H9 (cell line): Measurements from ENCODE around the gene CCDC28A. TPM values are rescaled to one million over a fixed set of nuclear protein-coding genes. Genes with fewer than 3 reads are reported as not detected.

Experiments
- DNase-seq: peaks from one replicate; pipeline ENCODE4 v3.0.0-alpha.2; 2017
- H2AFZ ChIP-seq: one replicate; pipeline ENCODE4 v1.6.1; 2013; ENCODE audit warnings: mild to moderate bottlenecking, low read length, control low read depth, moderate library complexity
- H2AK5ac ChIP-seq: 2 replicates; pipeline ENCODE4 v1.6.1; 2013; ENCODE audit warnings: low read length, control low read depth, mixed read lengths; ENCODE audit not compliant: insufficient read length
- H2BK120ac ChIP-seq: one replicate; pipeline ENCODE4 v1.6.1; 2013; ENCODE audit warnings: low read depth, mild to moderate bottlenecking, low read length, control low read depth, inconsistent platforms; ENCODE audit not compliant: poor library complexity, severe bottlenecking
- H2BK12ac ChIP-seq: 2 replicates; pipeline ENCODE4 v1.6.1; 2013; ENCODE audit warnings: low read length, control low read depth, mixed read lengths, low read depth; ENCODE audit not compliant: insufficient read length
- H2BK15ac ChIP-seq: 2 replicates; pipeline ENCODE4 v1.6.1; 2013; ENCODE audit warnings: low read depth, low read length, control low read depth
- H2BK20ac ChIP-seq: one replicate; pipeline ENCODE4 v1.6.1; 2013; ENCODE audit warnings: low read depth, mild to moderate bottlenecking, low read length, control low read depth, inconsistent platforms; ENCODE audit not compliant: poor library complexity, severe bottlenecking
- H2BK5ac ChIP-seq: 2 replicates; pipeline ENCODE4 v1.6.1; 2013; ENCODE audit warnings: low read length, control low read depth, mixed read lengths; ENCODE audit not compliant: insufficient read length
- H3K14ac ChIP-seq: 2 replicates; pipeline ENCODE4 v1.6.1; 2013; ENCODE audit warnings: low read length, control low read depth; ENCODE audit not compliant: insufficient read depth
- H3K18ac ChIP-seq: 2 replicates; pipeline ENCODE4 v1.6.1; 2013; ENCODE audit warnings: low read depth, mild to moderate bottlenecking, mixed read lengths, low read length, control low read depth; ENCODE audit not compliant: insufficient read length
- H3K23ac ChIP-seq: 2 replicates; pipeline ENCODE4 v1.6.1; 2013; ENCODE audit warnings: low read length, control low read depth, mixed read lengths, low read depth; ENCODE audit not compliant: insufficient read length
- H3K23me2 ChIP-seq: 2 replicates; pipeline ENCODE4 v1.6.1; 2013; ENCODE audit warnings: low read depth, mild to moderate bottlenecking, mixed read lengths, low read length, control low read depth; ENCODE audit not compliant: insufficient read length, poor library complexity, severe bottlenecking
- H3K27ac ChIP-seq: 2 replicates; pipeline ENCODE4 v1.5.1; 2013; ENCODE audit warnings: low read length, control low read depth, mixed read lengths, low read depth; ENCODE audit not compliant: insufficient read length
- H3K27me3 ChIP-seq: 2 replicates; pipeline ENCODE4 v1.6.1; 2013; ENCODE audit warnings: low read length, control low read depth, inconsistent platforms; ENCODE audit not compliant: insufficient read depth
- H3K4ac ChIP-seq: 2 replicates; pipeline ENCODE4 v1.6.1; 2013; ENCODE audit warnings: low read depth, mild to moderate bottlenecking, control low read depth, inconsistent platforms, low read length, moderate library complexity
- H3K4me1 ChIP-seq: 2 replicates; pipeline ENCODE4 v1.6.1; 2013; ENCODE audit warnings: low read length, control low read depth, inconsistent platforms; ENCODE audit not compliant: insufficient read depth
- H3K4me2 ChIP-seq: 2 replicates; pipeline ENCODE4 v1.6.1; 2013; ENCODE audit warnings: low read length, control low read depth, mixed read lengths; ENCODE audit not compliant: insufficient read length, insufficient read depth
- H3K56ac ChIP-seq: 2 replicates; pipeline ENCODE4 v1.6.1; 2013; ENCODE audit warnings: low read depth, mild to moderate bottlenecking, mixed read lengths, low read length, control low read depth; ENCODE audit not compliant: insufficient read length
- H3K79me1 ChIP-seq: 2 replicates; pipeline ENCODE4 v1.6.1; 2013; ENCODE audit warnings: low read depth, mild to moderate bottlenecking, moderate library complexity, low read length, control low read depth, inconsistent platforms; ENCODE audit not compliant: insufficient read depth, poor library complexity, severe bottlenecking
- H3K79me2 ChIP-seq: 2 replicates; pipeline ENCODE4 v1.6.1; 2013; ENCODE audit warnings: low read length, control low read depth, inconsistent platforms; ENCODE audit not compliant: insufficient read depth
- H3K9ac ChIP-seq: 2 replicates; pipeline ENCODE4 v1.6.1; 2013; ENCODE audit warnings: low read length, control low read depth, mixed read lengths; ENCODE audit not compliant: insufficient read length; ENCODE audit errors: extremely low read depth
- H3K9me3 ChIP-seq: one replicate; pipeline ENCODE4 v1.6.1; 2013; ENCODE audit warnings: low read depth, low read length, inconsistent platforms; ENCODE audit not compliant: control insufficient read depth
- H3T11ph ChIP-seq: one replicate; pipeline ENCODE4 v1.6.1; 2013; ENCODE audit warnings: mild to moderate bottlenecking, low read length, control low read depth, inconsistent platforms
- H4K20me1 ChIP-seq: one replicate; pipeline ENCODE4 v1.6.1; 2013; ENCODE audit not compliant: control insufficient read depth, insufficient read length, insufficient read depth
- H4K5ac ChIP-seq: 2 replicates; pipeline ENCODE4 v1.6.1; 2013; ENCODE audit warnings: low read depth, mild to moderate bottlenecking, mixed read lengths, low read length, control low read depth; ENCODE audit not compliant: insufficient read length
- H4K8ac ChIP-seq: replicated peaks from 2 replicates; pipeline ENCODE4 v1.6.1; 2013; ENCODE audit warnings: low read length, control low read depth, mixed read lengths, low read depth; ENCODE audit not compliant: insufficient read length
- H4K91ac ChIP-seq: 2 replicates; pipeline ENCODE4 v1.6.1; 2013; ENCODE audit warnings: low read depth, mild to moderate bottlenecking, moderate library complexity, mixed read lengths, low read length, control low read depth; ENCODE audit not compliant: insufficient read length
- H3K27ac Mint-ChIP-seq, 3 experiments: 2 replicates in 2 of 3; 3 replicates in 1 of 3; pipeline ENCODE4 v1.8.0; 2020 to 2021; ENCODE audit warnings: mixed read lengths in 3 of 3, mild to moderate bottlenecking in 1 of 3, moderate library complexity in 1 of 3
- H3K27me3 Mint-ChIP-seq: 2 replicates; pipeline ENCODE4 v1.8.0; 2021; ENCODE audit warnings: low read depth, mild to moderate bottlenecking, moderate library complexity, mixed read lengths
- H3K36me3 Mint-ChIP-seq, 3 experiments: 2 replicates in 2 of 3; 3 replicates in 1 of 3; pipeline ENCODE4 v1.8.0; 2020 to 2021; ENCODE audit warnings: low read depth in 3 of 3, mixed read lengths in 3 of 3; ENCODE audit not compliant: insufficient read depth in 1 of 3
- H3K4me1 Mint-ChIP-seq, 2 experiments: 2 replicates each; pipeline ENCODE4 v1.8.0; 2020; ENCODE audit warnings: mixed read lengths in 2 of 2
- H3K4me3 Mint-ChIP-seq, 2 experiments: 2 replicates in 1 of 2; 3 replicates in 1 of 2; pipeline ENCODE4 v1.8.0; 2020 to 2021; ENCODE audit warnings: mild to moderate bottlenecking in 2 of 2, mixed read lengths in 2 of 2, moderate library complexity in 1 of 2
- H3K9me3 Mint-ChIP-seq, 2 experiments: 2 replicates in 1 of 2; 3 replicates in 1 of 2; pipeline ENCODE4 v1.8.0; 2020; ENCODE audit warnings: mild to moderate bottlenecking in 2 of 2, mixed read lengths in 2 of 2, moderate library complexity in 1 of 2
- CTCF ChIP-seq: fragments of 200-600 bp; sonication (generic); conservative IDR thresholded peaks from 3 replicates; pipeline ENCODE4 v1.8.0; 2021; ENCODE audit warnings: antibody characterized with exemption, mild to moderate bottlenecking
- WGBS: extraction: QIAGEN DNeasy Blood & Tissue Kit; methylation state at CpG from one replicate; pipeline ENCODE4 v1.1.7; 2013; ENCODE audit warnings: missing lambda C conversion rate, low lambda C conversion rate, mixed read lengths; ENCODE audit not compliant: insufficient read length; ENCODE audit errors: extremely low coverage; 5-methylcytosine and 5-hydroxymethylcytosine counted together
- total RNA-seq: library from RNA; stranded (reverse); gene quantifications from 2 replicates; pipeline ENCODE4 v1.2.1, GENCODE V29; 2021

The CCDC28A gene
- total RNA-seq, 1 experiment from 2014 or later, result 12.9 TPM

- no peaks in the 10 kb centered on the region for H3K23me2 ChIP-seq
- no peak overlapping the region for H2AFZ ChIP-seq
- H4K20me1 ChIP-seq, result no peaks in the 10 kb centered on the region
- H3K27me3 ChIP-seq, result no peaks in the 10 kb centered on the region
- no peak overlapping the region for H3K27ac ChIP-seq
- Mint-ChIP-seq H3K27me3 (no peaks in the 10 kb centered on the region), H3K4me1 (peaks cover 3% of the 10 kb centered on the region in 2 experiments; a peak in 1 of 4 replicates), H3K27ac (peak overlapping the region in 2 of 3 experiments; percentile 31 to 73; a peak in 2 of 7 replicates), H3K4me3 (no peak overlapping the region), H3K9me3 (peaks cover 15 to 18% of the 10 kb centered on the region in 2 experiments), H3K36me3 (peaks cover 5 to 16% (median 6%) of the 10 kb centered on the region in 3 experiments; a peak in 5 of 7 replicates)
- H2AK5ac ChIP-seq, result no peak overlapping the region
- no peaks in the 10 kb centered on the region for H3K79me1 ChIP-seq
- H3K79me2 ChIP-seq, result no peaks in the 10 kb centered on the region
- no peak overlapping the region for H4K8ac ChIP-seq
- H2BK120ac ChIP-seq, result no peak overlapping the region
- no peak overlapping the region for H3K9ac ChIP-seq
- H3K4me1 ChIP-seq, result no peaks in the 10 kb centered on the region
- no peak overlapping the region for H3K14ac ChIP-seq
- H3T11ph ChIP-seq, result no peak overlapping the region
- no peak overlapping the region for H2BK12ac ChIP-seq
- H3K56ac ChIP-seq, result no peak overlapping the region
- no peaks in the 10 kb centered on the region for H3K9me3 ChIP-seq
- no peak overlapping the region for H3K4ac ChIP-seq
- H3K4me2 ChIP-seq, result no peak overlapping the region
- H2BK15ac ChIP-seq, result no peak overlapping the region
- no peak overlapping the region for H3K18ac ChIP-seq
- no peak overlapping the region for H3K23ac ChIP-seq
- H2BK5ac ChIP-seq, result no peak overlapping the region
- no peak for TF ChIP-seq CTCF
- DNase-seq, result no peak
- H2BK20ac ChIP-seq, result no peak overlapping the region
- H4K5ac ChIP-seq, result no peak overlapping the region
- H4K91ac ChIP-seq, result no peak overlapping the region
- WGBS, result no CpG with 5 or more reads among the region's 1 CpG
Measured at GRCh38 chr6:138734585-138734984, 39.0 kb upstream of the CCDC28A start.
